ENCODE data around the gene THSD1.
"Not testable (repeated sequence)": the region's sequence is repeated elsewhere in the genome, so short reads cannot be mapped to it uniquely, and the experiment has no call there.

The THSD1 gene

DNA sequence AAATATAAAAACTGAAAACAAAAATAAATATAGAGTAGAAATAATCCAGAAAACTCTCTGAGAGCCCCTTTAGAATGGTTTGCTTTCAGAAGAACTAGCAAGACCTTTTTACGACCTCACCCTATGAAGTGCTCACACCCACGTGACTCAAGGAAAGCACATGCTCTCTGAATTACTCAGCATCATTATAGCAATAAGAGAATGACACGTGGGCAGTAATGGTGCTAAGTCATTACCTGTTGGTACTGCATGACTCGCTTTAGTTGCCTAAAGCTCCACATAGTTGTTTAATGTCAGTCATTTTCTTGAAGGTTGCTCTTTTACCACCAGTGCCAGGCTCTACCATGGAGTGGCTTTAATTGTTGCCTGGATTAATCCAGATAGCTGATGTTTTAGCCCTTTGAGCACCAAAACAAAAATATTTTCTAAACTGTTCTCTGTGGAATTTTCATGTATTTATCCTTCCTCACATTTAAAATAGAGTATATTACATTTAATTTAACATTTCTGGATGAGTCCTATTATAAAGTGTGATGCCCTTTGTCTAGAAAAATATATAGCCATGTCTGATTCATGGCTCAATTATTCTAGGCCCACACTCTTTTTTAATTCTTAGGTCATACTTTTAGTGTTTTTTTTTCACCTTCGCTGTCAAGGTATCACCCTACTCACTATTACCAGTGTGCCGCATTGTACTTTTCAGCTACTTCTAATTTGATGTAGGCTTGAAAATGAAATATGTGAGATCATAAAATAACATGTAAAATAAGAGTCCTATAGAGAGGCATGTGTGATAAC is 56.8 kb downstream of the THSD1 start:
- FAIRE-seq = no peak

DNA sequence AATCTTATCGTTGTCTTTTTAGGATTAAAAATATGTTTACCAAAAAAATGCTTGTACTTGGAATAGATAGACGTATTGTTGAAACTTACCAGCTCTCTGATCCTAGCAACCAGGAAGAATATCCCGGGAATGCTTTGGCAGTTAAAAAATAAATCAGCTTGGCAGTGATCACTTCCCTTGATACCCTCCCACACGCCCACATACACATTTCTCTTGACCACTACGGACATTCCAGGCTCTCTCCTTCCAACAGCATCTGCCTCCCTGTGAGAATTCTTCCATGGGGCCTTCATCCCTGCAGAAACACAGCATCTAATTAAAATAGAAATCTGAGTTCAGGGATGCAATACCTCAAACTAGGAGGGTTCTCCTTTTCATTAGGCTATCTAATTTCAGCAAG is 57.9 kb downstream of the THSD1 start:
- no peak for FAIRE-seq

DNA sequence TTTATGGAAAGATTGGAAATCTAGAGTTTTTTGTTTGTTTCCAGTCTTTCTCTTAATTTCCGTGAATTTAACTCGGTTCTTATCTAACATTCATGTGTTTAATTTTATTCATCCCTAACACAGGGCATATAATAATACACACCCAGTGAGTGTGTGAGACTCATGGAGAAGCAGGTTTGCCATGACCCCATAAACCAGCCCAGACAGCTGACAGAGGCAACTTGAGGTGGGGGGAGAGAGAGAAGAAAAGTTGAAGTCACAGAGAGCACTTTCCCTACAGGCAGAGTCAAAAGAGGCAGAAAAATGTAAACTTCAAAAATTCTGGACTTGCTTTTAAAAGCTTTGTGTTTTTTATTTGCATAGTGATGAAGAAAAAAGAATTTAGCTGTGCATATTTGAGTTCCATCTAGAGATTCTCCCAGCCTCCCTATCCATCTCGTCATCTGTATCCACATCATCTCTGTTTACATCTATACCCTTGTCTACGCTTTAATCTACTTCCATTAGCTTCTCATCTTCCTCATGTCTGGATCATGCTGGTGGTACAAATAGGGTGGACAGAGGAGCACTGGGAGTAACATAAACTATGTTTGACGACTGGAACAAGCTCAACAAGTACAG is 60.2 kb downstream of the THSD1 start:
- FAIRE-seq = no peak

DNA sequence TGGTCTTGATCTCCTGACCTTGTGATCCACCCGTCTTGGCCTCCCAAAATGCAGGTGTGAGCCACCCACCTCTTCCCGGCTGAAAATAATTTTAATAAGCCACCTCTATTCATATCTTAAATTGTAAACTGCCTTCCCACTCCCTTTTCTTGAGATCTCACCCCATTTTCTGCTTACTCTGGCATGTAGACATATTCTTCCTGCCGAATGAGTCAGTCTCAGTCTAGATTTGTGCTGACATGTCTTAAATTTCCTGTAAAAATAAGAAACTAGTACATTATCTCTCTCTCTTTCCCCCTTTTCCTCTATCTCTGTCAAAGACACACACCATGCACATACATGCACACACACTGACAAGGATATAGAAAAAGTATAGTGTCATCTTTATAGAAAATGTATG is 60.9 kb downstream of the THSD1 start:
- FAIRE-seq = no peak

DNA sequence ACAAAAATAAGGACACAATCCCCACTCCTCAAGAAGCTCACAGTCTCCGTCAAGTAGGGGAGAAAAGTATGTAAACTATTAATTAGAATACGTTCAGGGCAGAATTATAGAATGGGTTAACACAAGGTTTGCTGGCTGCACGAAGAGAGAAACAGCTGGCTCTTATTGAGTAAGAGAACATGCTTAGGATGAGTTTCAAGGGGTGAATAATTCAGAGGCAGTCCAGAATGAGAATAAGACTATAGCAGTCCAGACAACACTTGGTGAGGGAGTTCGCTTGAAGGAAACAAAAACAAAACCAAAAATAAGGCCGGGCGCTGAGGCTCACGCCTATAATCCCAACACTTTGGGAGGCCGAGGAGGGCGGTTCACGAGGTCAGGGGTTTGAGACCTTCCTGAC is 61.9 kb downstream of the THSD1 start:
- no peak for FAIRE-seq

DNA sequence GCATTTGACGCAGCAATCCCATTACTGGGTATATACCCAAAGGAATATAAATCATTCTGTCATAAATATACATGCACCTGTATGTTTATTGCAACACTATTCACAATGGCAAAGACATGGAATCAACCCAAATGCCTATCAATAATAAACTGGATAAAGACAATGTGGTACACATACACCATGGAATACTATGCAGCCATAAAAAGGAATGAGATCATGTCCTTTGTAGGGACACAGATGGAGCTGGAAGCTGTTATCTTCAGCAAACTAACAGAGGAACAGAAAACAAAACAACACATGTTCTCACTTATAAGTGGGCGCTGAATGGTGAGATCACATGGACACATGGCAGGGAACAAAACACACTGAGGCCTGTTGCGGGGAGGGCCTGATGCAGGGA is 63.8 kb downstream of the THSD1 start:
- FAIRE-seq = not testable (repeated sequence)

DNA sequence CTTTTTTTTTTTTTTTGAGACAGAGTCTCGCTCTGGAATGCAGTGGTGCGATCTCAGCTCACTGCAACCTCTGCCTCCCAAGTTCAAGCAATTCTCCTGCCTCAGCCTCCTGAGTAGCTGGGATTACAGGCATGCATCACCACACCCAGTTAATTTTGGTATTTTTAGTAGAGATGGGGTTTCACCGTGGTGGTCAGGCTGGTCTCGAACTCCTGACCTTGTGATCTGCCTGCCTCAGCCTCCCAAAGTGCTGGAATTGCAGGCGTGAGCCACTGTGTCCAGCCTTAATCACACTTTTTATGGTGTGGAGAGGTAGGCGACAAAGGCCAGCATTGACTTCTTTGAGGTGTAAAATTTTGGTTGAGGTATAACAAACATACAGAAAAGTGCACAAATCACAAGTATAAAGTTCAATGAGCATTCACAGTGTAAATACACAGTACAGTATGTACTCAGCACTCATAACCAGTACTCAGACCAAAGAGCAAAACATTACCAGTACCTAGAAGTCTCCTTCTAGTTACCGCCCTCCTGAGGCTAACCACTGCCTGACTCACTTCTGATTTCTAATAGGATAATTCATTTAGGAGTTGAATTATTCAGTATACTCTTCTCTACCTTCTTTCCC is 68.0 kb downstream of the THSD1 start:
- FAIRE-seq = not testable (repeated sequence)

DNA sequence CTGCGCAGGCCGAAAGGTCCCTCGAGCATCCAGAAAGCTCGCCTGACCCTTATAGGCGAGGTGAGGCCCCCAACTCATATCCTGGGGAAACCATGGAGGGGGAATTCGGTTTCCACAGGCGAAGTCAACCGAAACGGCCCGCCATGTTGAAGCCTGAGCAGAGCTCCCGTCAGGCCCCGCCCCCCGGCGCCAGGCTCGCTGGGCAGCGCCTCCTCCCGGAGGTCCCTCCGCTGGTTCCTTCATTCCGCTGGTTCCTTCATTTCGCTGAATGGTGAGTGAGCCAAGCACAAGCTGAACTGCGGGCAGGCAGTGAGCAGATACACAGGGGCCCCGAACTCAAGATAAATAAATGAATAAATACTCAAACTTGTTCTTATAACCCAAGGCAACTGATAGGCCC is 71.9 kb downstream of the THSD1 start:
- not testable (repeated sequence) for FAIRE-seq

DNA sequence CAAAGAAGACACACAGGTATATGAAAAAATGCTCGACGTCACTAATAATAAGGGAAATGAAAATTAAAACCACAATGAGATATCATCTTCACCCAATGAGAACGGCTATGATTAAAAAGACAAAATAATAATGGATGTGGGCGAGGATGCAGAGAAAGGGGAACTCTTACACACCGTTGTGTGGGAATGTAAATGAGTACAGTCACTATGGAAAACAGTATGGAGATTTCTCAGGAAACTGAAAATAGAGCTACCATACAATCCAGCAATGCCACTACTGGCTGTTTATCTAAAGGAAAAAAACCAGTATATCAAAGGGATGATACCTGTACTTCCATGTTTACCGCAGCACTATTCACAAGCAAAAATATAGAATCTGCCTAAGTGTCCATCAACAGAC is 74.1 kb downstream of the THSD1 start:
- not testable (repeated sequence) for FAIRE-seq
